ENCODE measurements around the gene ST6GALNAC4. TPM values are rescaled to one million over a fixed set of nuclear protein-coding genes. Genes with fewer than 3 reads are reported as not detected.

ST6GALNAC4 gene
- total and polyA plus RNA-seq, 8 donors, result 20.7 to 89.9 (median 26.4) TPM

DNA sequence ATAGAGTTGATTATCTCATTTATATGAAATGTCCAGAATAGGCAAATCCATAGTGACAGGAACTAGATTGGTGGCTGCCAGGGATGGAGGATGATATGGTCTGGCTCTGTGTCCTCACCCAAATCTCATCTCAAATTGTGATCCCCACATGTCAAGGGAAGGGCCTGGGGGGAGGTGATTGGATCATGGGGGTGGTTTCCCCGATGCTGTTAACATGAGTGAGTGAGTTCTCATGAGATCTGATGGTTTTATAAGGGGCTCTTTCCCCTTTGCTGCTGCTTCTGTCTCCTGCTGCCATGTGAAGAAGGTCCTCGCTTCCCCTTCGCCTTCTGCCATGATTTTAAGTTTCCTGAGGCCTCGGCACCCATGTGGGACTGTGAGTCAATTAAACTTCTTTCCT lies 42.6 kb upstream of the ST6GALNAC4 start:
- DNase-seq (no peak), ATAC-seq (no peak)
- H3K4me3 ChIP-seq, result no peak overlapping the region
- TF ChIP-seq, protein P1, sequence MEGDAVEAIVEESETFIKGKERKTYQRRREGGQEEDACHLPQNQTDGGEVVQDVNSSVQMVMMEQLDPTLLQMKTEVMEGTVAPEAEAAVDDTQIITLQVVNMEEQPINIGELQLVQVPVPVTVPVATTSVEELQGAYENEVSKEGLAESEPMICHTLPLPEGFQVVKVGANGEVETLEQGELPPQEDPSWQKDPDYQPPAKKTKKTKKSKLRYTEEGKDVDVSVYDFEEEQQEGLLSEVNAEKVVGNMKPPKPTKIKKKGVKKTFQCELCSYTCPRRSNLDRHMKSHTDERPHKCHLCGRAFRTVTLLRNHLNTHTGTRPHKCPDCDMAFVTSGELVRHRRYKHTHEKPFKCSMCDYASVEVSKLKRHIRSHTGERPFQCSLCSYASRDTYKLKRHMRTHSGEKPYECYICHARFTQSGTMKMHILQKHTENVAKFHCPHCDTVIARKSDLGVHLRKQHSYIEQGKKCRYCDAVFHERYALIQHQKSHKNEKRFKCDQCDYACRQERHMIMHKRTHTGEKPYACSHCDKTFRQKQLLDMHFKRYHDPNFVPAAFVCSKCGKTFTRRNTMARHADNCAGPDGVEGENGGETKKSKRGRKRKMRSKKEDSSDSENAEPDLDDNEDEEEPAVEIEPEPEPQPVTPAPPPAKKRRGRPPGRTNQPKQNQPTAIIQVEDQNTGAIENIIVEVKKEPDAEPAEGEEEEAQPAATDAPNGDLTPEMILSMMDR (IDR thresholded peaks at IDR 0.05), result no peak
- intact Hi-C loops (cut with DNase I), result no loop called here
- H3K27ac ChIP-seq, result no peak overlapping the region
- no peaks in the 10 kb centered on the region for H3K36me3 ChIP-seq
- H3K9me3 ChIP-seq, result no peaks in the 10 kb centered on the region
- H3K27me3 ChIP-seq, result no peaks in the 10 kb centered on the region
- H3K4me1 ChIP-seq, result peaks cover 19 to 44% of the 10 kb centered on the region in 2 donors

DNA sequence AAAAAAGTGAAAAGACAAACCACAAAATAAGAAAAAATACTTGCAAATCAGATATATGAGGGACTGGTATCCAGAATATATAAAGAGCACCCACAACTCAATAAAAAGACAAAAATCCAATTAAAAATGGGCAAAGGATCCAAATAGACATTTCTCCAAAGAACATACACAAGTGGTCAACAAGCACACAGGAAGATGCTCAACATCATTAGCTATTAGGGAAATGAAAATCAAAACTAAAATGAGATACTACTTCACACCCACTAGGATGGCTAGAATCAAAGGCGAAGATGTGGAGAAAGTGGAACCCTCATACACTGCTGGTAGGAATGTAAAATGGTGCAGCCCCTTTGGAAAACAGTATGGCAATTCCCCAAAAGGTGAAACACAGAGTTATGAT lies 41.9 kb upstream of the ST6GALNAC4 start:
- ATAC-seq (no peak), DNase-seq (no peak)
- Histone ChIP-seq H3K4me1 (peaks cover 20 to 40% of the 10 kb centered on the region in 2 donors), H3K9me3 (no peaks in the 10 kb centered on the region), H3K27me3 (no peaks in the 10 kb centered on the region), H3K4me3 (no peak overlapping the region), H3K36me3 (no peaks in the 10 kb centered on the region), H3K27ac (no peak overlapping the region)
- intact Hi-C loops (cut with DNase I), result no loop called here
- TF ChIP-seq, protein P1 (IDR thresholded peaks at IDR 0.05), result no peak

DNA sequence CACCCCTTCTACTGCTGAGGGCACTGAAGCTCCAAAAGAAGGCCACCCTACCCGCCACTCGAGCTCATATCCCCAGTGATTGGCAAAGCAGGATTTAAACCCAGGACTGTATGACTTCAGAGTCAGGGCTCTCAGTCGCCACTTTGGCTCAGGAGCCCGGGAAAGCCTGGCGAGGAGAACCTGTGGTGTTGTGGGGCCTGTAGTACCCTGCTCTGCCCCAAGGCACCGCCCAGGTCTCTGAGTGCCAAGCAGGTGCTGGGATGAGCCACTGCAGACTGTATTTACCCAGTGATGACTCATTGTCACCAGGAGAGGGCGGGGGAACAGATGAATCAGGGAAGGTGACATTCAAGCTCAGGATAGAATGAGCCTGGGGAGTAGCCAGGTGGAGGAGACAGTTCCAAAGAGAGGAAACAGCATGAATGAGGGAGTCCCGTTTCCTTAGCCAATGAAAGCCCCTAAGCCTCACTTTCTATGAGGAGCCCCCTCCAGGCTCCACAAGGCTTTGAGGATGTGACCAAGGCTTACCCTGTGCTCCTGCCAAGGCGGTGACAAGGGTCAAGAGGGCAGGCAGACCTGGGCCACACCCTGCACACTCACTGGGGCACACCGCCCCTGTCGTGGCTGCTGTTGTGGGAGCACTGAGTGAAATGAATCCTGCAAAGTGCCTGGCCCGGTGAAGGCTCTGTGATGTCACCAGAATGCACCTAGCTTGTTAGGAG lies 38.6 kb upstream of the ST6GALNAC4 start:
- peak overlapping the region; percentile 57 to 70 for H3K27ac ChIP-seq
- no peaks in the 10 kb centered on the region for H3K27me3 ChIP-seq
- H3K4me1 ChIP-seq, result peaks cover 23 to 27% of the 10 kb centered on the region in 2 donors
- intact Hi-C loops (cut with DNase I), result no loop called here
- H3K4me3 ChIP-seq, result no peak overlapping the region
- DNase-seq, result peak in 2 of 4 donors; percentile 85 to 88
- ATAC-seq, result peak; percentile 95
- TF ChIP-seq, protein P1 (IDR thresholded peaks at IDR 0.05), result peak in 1 of 2 donors; percentile 47
- H3K36me3 ChIP-seq, result no peaks in the 10 kb centered on the region
- no peaks in the 10 kb centered on the region for H3K9me3 ChIP-seq

DNA sequence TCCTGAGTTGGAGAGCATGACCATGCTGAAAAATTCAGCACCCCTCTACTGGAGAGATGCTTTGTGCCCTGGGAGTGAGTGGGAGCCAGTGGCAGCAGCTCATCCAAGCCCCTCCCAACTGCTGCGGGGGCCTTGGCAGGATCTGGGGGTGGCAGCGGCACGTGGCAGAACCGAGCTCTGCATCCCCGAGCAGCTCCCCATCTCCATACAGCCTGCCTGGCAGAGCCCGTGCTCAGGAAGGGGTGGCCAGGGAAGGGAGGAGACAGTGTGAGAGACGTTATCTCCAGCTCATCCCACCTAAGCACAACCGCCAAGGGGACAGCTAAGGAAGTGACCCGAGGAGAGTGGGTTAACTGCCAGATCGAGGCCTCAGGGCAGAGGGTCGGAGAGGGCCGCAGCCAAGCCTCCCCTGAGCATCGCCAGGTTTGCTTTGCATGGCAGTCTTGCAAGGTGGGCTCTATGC lies 38.0 kb upstream of the ST6GALNAC4 start:
- no peak overlapping the region for H3K4me3 ChIP-seq
- TF ChIP-seq, protein P1 (IDR thresholded peaks at IDR 0.05), result no peak
- DNase-seq, result no peak
- no peaks in the 10 kb centered on the region for H3K36me3 ChIP-seq
- intact Hi-C loops (cut with DNase I), result no loop called here
- no peaks in the 10 kb centered on the region for H3K27me3 ChIP-seq
- peaks cover 20 to 26% of the 10 kb centered on the region in 2 donors for H3K4me1 ChIP-seq
- H3K27ac ChIP-seq, result peak overlapping the region; percentile 46 to 70
- ATAC-seq, result no peak
- no peaks in the 10 kb centered on the region for H3K9me3 ChIP-seq

DNA sequence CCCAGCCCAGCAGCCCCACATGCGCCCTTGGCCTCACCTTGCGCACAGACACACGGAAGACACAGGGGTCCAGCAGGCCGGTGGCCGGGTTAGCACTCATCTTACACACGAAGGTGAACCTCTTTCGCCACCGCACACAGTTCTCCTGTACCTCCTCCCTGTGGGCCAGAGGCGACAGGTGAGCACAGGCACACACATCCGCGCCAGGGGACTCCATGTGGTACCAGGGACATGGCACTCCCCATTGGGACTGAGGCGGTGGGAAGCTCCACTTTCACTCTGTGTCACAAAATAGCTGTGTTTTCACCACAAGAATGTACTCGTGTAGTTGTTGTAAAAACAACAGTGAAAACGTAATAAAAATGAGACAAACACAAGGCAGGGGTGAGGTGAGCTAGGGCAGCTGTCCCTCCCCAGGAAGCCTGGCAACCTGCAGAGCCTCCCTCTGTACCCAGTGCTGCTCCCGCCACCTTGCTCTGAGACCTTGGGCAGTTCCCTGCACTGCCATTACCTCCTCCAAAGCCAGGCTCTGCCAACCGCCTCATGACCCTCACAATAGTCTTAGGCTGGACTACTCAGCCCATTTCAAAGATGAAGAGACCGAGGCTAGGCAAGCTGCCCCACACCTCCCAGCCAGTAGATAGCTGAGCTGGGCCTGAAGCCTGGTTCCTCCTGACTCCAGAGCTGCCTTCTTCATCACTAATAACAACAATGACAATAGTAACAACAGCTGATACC lies 37.1 kb upstream of the ST6GALNAC4 start:
- H3K27me3 ChIP-seq, result no peaks in the 10 kb centered on the region
- TF ChIP-seq, protein P1 (IDR thresholded peaks at IDR 0.05), result no peak
- no peaks in the 10 kb centered on the region for H3K9me3 ChIP-seq
- intact Hi-C loops (cut with DNase I), result no loop called here
- H3K36me3 ChIP-seq, result no peaks in the 10 kb centered on the region
- no peak overlapping the region for H3K4me3 ChIP-seq
- ATAC-seq (no peak), DNase-seq (no peak)
- peaks cover 20 to 26% of the 10 kb centered on the region in 2 donors for H3K4me1 ChIP-seq
- peak overlapping the region in 1 of 2 donors; percentile 70 for H3K27ac ChIP-seq
